Keratinocyte (primary cell): ENCODE results near the gene NFATC1. TPM values are rescaled to one million over a fixed set of nuclear protein-coding genes. Genes with fewer than 3 reads are reported as not detected.

Experiments used
- DNase-seq: peaks from one replicate; pipeline ENCODE4 v3.0.0-alpha.2; 2011; ENCODE audit warnings: low read depth, missing footprints, low spot score
- FAIRE-seq: peaks from 2 replicates; lab custom pipeline; 2011; peaks lifted over from hg19 to GRCh38; lab: Jason Lieb, UNC
- H2AFZ ChIP-seq: 2 replicates; pipeline ENCODE4 v1.6.0; 2012; ENCODE audit warnings: low read length, control low read depth, inconsistent platforms; ENCODE audit not compliant: control insufficient read depth
- H3K27ac ChIP-seq: 2 replicates; pipeline ENCODE4 v1.5.1; 2011; ENCODE audit warnings: low read length; ENCODE audit not compliant: control insufficient read depth, insufficient read depth
- H3K27me3 ChIP-seq: 3 replicates; pipeline ENCODE4 v1.6.0; 2011; ENCODE audit warnings: low read length; ENCODE audit not compliant: control insufficient read depth, insufficient read depth; ENCODE audit errors: extremely low read depth
- H3K36me3 ChIP-seq, 2 experiments: 2 replicates in 1 of 2; 3 replicates in 1 of 2; pipeline ENCODE4 v1.5.1; 2011; ENCODE audit warnings: low read length in 2 of 2, mild to moderate bottlenecking in 1 of 2; ENCODE audit not compliant: control insufficient read depth in 2 of 2, insufficient read depth in 2 of 2; ENCODE audit errors: extremely low read depth in 1 of 2
- H3K4me1 ChIP-seq: 3 replicates; pipeline ENCODE4 v1.5.1; 2011; ENCODE audit warnings: low read length; ENCODE audit not compliant: control insufficient read depth, insufficient read depth; ENCODE audit errors: extremely low read depth
- H3K4me2 ChIP-seq: 3 replicates; pipeline ENCODE4 v1.6.0; 2011; ENCODE audit warnings: low read depth, low read length; ENCODE audit not compliant: control insufficient read depth, insufficient read depth; ENCODE audit errors: extremely low read depth
- H3K4me3 ChIP-seq, 3 experiments: fragments of 200-600 bp in 1 of 3; sonication (generic) in 1 of 3; 2 replicates in 2 of 3; 3 replicates in 1 of 3; pipeline ENCODE4 v1.5.1; 2011 to 2016; ENCODE audit warnings: low read length in 3 of 3, mild to moderate bottlenecking in 3 of 3, control low read depth in 2 of 3, inconsistent platforms in 1 of 3, low read depth in 1 of 3, mixed read lengths in 1 of 3, mixed run types in 1 of 3, moderate library complexity in 1 of 3; ENCODE audit not compliant: control insufficient read depth in 2 of 3, insufficient read depth in 2 of 3; ENCODE audit errors: extremely low read depth in 1 of 3
- H3K79me2 ChIP-seq: 2 replicates; pipeline ENCODE4 v1.6.0; 2012; ENCODE audit warnings: low read length; ENCODE audit not compliant: control insufficient read depth, insufficient read depth
- H3K9ac ChIP-seq: 3 replicates; pipeline ENCODE4 v1.6.0; 2011; ENCODE audit warnings: low read length; ENCODE audit not compliant: control insufficient read depth, insufficient read depth; ENCODE audit errors: extremely low read depth
- H3K9me1 ChIP-seq: 3 replicates; pipeline ENCODE4 v1.6.0; 2011; ENCODE audit warnings: low read length; ENCODE audit not compliant: control insufficient read depth, insufficient read depth; ENCODE audit errors: extremely low read depth
- H3K9me3 ChIP-seq: 2 replicates; pipeline ENCODE4 v1.5.1; 2012; ENCODE audit warnings: low read depth, low read length; ENCODE audit not compliant: control insufficient read depth
- H4K20me1 ChIP-seq: 3 replicates; pipeline ENCODE4 v1.6.0; 2011; ENCODE audit warnings: low read length; ENCODE audit not compliant: control insufficient read depth, insufficient read depth; ENCODE audit errors: extremely low read depth
- EZH2 ChIP-seq: IDR thresholded peaks from one replicate; pipeline ENCODE4 v1.6.1; 2012; ENCODE audit warnings: inconsistent platforms, mild to moderate bottlenecking, low read length, moderate library complexity
- dilution Hi-C: fragments of 300-500 bp; cut with MboI; formaldehyde crosslinking; loops from one replicate; pipeline ENCODE4 v1.7.0; 2020; ENCODE audit warnings: low sequenced_read_pairs; ENCODE audit not compliant: extremely low pct_ligation_motif_present
- polyA plus RNA-seq, 5 experiments: library from polyadenylated mRNA; depleted of rRNA in 3 of 5; stranded (reverse) in 3 of 5; stranded (forward) in 1 of 5; unstranded in 1 of 5; fragments of >200 nt; gene quantifications; 1 replicate in 1 of 5; 2 replicates in 3 of 5; 3 replicates in 1 of 5; pipeline versions ENCODE4 v1.2.1 to v1.2.3, GENCODE V29; 2011 to 2012; ENCODE audit warnings: missing spikeins in 2 of 5, low read depth in 1 of 5, low replicate concordance in 1 of 5
- TF ChIP-seq, protein P1 (sequence below), 3 experiments: IDR thresholded peaks in 1 of 3; conservative IDR thresholded peaks in 1 of 3; optimal IDR thresholded peaks in 1 of 3; 2 replicates in 2 of 3; 3 replicates in 1 of 3; pipeline versions ENCODE3 to v1.5.1; 2011; ENCODE audit warnings: low read length in 3 of 3, mild to moderate bottlenecking in 3 of 3, moderate library complexity in 2 of 3, control low read depth in 1 of 3, inconsistent platforms in 1 of 3; ENCODE audit not compliant: insufficient read depth in 2 of 3; ENCODE audit errors: extremely low read depth in 1 of 3

Gene NFATC1
- polyA plus RNA-seq, 1 donor (not counting 4 experiments of a cell fraction or from before 2014, with no cell fraction given), result 0.77 TPM

DNA sequence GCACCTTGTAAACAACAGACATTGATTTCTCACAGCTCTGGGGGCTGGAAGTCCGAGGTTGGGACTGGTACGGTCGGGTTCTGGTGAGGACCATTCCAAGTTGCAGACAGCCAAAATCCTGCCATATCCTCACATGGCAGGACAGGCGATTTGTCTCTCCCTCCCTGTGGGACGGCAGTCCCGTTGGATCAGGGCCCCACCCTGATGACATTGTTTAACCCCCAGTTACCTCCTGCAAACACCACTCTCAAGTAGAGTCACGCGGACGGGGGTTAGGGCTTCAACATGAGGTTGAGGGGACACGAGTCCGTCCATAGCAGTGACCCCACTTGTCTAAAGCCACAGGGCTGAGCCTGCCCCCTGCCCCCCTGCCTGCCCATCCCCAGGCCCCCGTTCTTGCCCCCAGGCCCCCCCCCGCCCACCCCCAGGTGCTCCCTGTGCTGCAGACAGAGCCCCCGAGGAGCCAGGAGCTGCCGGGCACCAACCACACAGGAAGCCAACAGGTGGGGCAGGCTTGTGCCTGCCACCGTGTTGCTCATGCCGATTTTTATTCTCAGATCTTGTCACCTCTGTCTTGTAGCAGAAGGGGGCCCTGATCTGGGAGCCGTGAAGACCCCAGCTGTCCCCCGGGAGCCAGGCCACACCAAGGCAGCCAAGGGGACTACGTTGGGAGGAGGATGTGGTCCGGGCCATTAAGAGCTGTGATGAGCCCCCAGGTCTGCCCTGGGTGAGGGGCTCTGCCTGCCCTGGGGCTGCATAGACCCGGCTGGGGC is 82.2 kb downstream of the NFATC1 start:
- Histone ChIP-seq H3K4me1 (no peaks in the 10 kb centered on the region), H3K27ac (no peak overlapping the region), H3K79me2 (no peaks in the 10 kb centered on the region), H3K9me1 (no peaks in the 10 kb centered on the region), H3K4me2 (no peak overlapping the region), H3K9me3 (peaks cover 7% of the 10 kb centered on the region), H3K4me3 (no peak overlapping the region), H2AFZ (no peak overlapping the region), H4K20me1 (no peaks in the 10 kb centered on the region), H3K9ac (no peak overlapping the region), H3K36me3 (no peaks in the 10 kb centered on the region), H3K27me3 (no peaks in the 10 kb centered on the region)
- DNase-seq (no peak), FAIRE-seq (no peak)
- dilution Hi-C loops, result no loop called here
- TF ChIP-seq, protein P1, sequence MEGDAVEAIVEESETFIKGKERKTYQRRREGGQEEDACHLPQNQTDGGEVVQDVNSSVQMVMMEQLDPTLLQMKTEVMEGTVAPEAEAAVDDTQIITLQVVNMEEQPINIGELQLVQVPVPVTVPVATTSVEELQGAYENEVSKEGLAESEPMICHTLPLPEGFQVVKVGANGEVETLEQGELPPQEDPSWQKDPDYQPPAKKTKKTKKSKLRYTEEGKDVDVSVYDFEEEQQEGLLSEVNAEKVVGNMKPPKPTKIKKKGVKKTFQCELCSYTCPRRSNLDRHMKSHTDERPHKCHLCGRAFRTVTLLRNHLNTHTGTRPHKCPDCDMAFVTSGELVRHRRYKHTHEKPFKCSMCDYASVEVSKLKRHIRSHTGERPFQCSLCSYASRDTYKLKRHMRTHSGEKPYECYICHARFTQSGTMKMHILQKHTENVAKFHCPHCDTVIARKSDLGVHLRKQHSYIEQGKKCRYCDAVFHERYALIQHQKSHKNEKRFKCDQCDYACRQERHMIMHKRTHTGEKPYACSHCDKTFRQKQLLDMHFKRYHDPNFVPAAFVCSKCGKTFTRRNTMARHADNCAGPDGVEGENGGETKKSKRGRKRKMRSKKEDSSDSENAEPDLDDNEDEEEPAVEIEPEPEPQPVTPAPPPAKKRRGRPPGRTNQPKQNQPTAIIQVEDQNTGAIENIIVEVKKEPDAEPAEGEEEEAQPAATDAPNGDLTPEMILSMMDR (optimal IDR thresholded peaks at IDR 0.05 in 1 of 3, IDR thresholded peaks at IDR 0.05 in 1 of 3, conservative IDR thresholded peaks at IDR 0.05 in 1 of 3; ENCODE audit: extremely low read depth in 1 of 3, insufficient read depth in 2 of 3, low read length in 3 of 3), result no peak
- no peak for TF ChIP-seq EZH2

DNA sequence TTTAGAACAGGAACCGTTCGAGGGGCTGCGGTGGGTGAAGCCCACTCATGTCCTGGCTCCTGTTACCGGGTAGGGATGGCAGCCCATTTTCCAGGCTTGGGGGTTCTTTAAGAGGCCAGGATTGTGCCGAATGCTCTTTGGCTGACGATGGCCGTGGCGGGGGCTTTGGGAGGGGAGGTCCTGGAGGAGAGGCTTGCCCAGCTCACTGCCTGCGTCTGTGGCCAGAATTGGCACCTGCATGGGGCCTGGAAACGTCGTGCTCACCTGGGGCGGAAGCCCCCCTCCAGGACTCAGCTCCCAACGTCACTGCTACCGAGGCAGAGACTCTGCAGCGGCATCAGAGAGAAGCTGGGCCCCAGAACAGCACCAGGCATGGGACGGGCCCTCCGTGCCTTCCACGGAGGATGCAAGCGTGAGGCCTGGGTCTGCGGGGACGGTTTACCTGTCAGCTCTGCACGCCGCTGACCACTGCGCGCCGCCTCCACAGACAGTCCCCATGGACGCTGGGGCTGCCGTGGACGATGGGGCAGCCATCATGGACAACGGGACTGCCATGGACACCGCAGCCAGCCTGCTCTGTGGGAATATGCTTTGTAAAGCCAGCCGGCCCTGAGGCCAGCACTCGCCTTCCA is 82.9 kb downstream of the NFATC1 start:
- H3K9me3 ChIP-seq, result peaks cover 7% of the 10 kb centered on the region

More for the DNA sequence above, 82.9 kb downstream of the NFATC1 start:
- Histone ChIP-seq H3K4me1 (no peaks in the 10 kb centered on the region), H2AFZ (no peak overlapping the region), H3K4me3 (no peak overlapping the region), H3K9ac (no peak overlapping the region), H3K36me3 (no peaks in the 10 kb centered on the region), H3K27me3 (no peaks in the 10 kb centered on the region), H3K4me2 (no peak overlapping the region), H3K79me2 (no peaks in the 10 kb centered on the region), H3K27ac (no peak overlapping the region), H4K20me1 (no peaks in the 10 kb centered on the region), H3K9me1 (no peaks in the 10 kb centered on the region)
- DNase-seq, result no peak
- dilution Hi-C loops, result no loop called here
- no peak for TF ChIP-seq EZH2
- TF ChIP-seq, protein P1 (optimal IDR thresholded peaks at IDR 0.05 in 1 of 3, IDR thresholded peaks at IDR 0.05 in 1 of 3, conservative IDR thresholded peaks at IDR 0.05 in 1 of 3; ENCODE audit: extremely low read depth in 1 of 3, insufficient read depth in 2 of 3, low read length in 3 of 3), result no peak
- FAIRE-seq, result no peak
